ENCODE measurements around the gene WIPI1. TPM values are rescaled to one million over a fixed set of nuclear protein-coding genes. Genes with fewer than 3 reads are reported as not detected.
A peak's percentile ranks its signal among the peaks of the same experiment; 100 is the strongest.

Gene WIPI1
- total and polyA plus RNA-seq, 9 of the 15 experiments (the other 6 are each of a cell fraction or from before 2014, with no cell fraction given) = 3.7 to 23.5 (median 11.8) TPM

DNA sequence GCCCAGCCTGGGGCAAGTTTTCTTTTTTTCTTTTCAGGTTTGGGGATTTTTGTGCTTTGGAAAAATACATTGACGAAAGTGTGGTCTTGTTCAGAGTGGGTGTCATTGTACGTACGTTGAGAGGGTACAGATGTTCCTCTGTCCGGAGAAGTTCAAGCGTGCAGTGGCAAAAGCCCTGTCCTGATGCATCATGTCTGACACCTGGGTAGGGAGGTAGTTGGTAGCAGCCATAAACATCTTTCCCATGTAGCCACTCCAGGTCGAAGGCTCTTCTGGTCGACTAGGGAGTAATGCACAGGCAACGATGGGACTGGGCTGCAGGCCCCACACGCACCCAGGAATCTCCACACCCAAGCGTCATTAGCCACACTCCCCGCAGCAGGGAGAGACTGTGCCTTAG, 27.4 kb downstream of the WIPI1 start:
- no peak overlapping the region for H3K27ac ChIP-seq (ENCODE audit: extremely low read depth, low read depth, low read length)
- TF ChIP-seq GABPB1 (CRISPR knock-in tag; IDR thresholded peaks at IDR 0.05) (no peak), SRSF9 (IDR thresholded peaks at IDR 0.05; ENCODE audit: borderline replicate concordance, low read depth, low read length) (no peak)
- intact Hi-C loops (cut with micrococcal nuclease) = loop anchor here (10.0 kb wide), 1 partner anchor 165 kb away; no protein-coding TSS in a partner anchor
- ChIA-PET POLR2A (interaction anchor here (0.7 to 1.3 kb wide), 2 partner anchors 29 to 582 kb away, joined by 3 read pairs; no protein-coding TSS in a partner anchor), CTCF (ENCODE audit: low intra/inter-chr PET ratio) (no interaction called here)
- H3K36me3 ChIP-seq (ENCODE audit: control insufficient read depth, insufficient read depth, low read length) = peaks cover 2% of the 10 kb centered on the region; the same call in 1 of the 3 replicates
- no peaks in the 10 kb centered on the region for H3K27me3 ChIP-seq (ENCODE audit: control insufficient read depth in 2 of 2, insufficient read depth in 2 of 2, low read length in 2 of 2)
- in situ Hi-C loops (cut with MboI) = no loop called here
- BruUV-seq (replicated peaks) = no TSS peak
- FAIRE-seq (no peak), ATAC-seq (no peak), DNase-seq (ENCODE audit: extremely low read depth in 1 of 4, low spot score in 3 of 4) (no peak)
- no peaks in the 10 kb centered on the region for H3K9me3 ChIP-seq (replicated peaks; ENCODE audit: control insufficient read depth, insufficient read depth, low read depth, low read length)
- H3K79me2 ChIP-seq (ENCODE audit: control insufficient read depth, insufficient read depth, low read length) = no peaks in the 10 kb centered on the region
- 75% methylated on average over 11 of the region's 11 CpGs for WGBS (ENCODE audit: insufficient coverage, low coverage, missing lambda C conversion rate)
- no peak overlapping the region for H2AFZ ChIP-seq (ENCODE audit: low read depth, low read length)
- no peaks in the 10 kb centered on the region for H3K9me1 ChIP-seq (ENCODE audit: control insufficient read depth, insufficient read depth, low read length)
- H3K4me3 ChIP-seq = no peak overlapping the region
- no peak overlapping the region for H3K4me2 ChIP-seq (ENCODE audit: insufficient read depth, low read length)
- H3K4me1 ChIP-seq (replicated peaks in 1 of 2; ENCODE audit: control insufficient read depth in 2 of 2, insufficient read depth in 2 of 2, low read length in 2 of 2) = no peaks in the 10 kb centered on the region; a peak in 1 of 5 replicates
- no peak overlapping the region for H3K9ac ChIP-seq (ENCODE audit: insufficient read depth in 1 of 2, low read depth in 2 of 2, low read length in 2 of 2)
- H4K20me1 ChIP-seq (replicated peaks; ENCODE audit: control insufficient read depth, insufficient read depth, low read length) = no peaks in the 10 kb centered on the region; the same call in 1 of the 2 replicates

DNA sequence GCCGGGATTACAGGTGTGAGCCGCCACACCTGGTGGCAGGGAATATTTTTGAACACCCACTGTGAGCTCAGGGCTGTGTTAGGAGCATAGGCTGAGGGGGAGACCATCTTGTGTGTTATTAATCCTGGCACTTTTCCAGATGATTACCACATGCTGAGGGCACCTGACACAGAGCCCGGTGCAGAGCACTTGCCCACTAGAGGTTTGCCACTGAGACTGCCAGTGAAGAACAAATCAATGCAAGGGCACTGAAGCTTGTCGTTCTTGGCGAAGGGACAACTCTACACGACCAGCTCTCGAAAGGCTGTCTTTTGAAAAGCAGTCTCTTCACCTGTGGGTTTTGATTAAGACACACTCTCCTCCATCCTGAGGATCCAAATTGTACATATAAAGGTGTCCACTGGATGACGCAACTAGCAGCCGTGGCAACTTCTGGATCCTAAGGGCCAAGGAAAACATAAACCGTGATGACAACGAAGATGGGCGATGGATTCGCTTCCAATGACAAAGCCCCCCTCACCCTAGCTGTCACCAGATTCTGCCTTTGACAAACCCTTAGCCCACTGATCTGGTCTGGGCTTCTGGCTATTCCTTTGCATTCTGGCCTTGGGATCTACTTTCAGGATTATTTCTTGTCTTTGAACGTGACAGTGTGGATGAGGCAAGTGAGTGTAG, 28.7 kb downstream of the WIPI1 start:
- FAIRE-seq (no peak), DNase-seq (ENCODE audit: extremely low read depth in 1 of 4, low spot score in 3 of 4) (no peak), ATAC-seq (no peak)
- Histone ChIP-seq H3K4me1 (replicated peaks in 1 of 2; ENCODE audit: control insufficient read depth in 2 of 2, insufficient read depth in 2 of 2, low read length in 2 of 2) (no peaks in the 10 kb centered on the region; a peak in 1 of 5 replicates), H3K27ac (ENCODE audit: extremely low read depth, low read depth, low read length) (no peak overlapping the region; the same call in 2 of the 3 replicates), H3K9ac (ENCODE audit: insufficient read depth in 1 of 2, low read depth in 2 of 2, low read length in 2 of 2) (no peak overlapping the region), H3K4me2 (ENCODE audit: insufficient read depth, low read length) (no peak overlapping the region), H3K4me3 (no peak overlapping the region), H3K36me3 (ENCODE audit: control insufficient read depth, insufficient read depth, low read length) (peaks cover 2% of the 10 kb centered on the region; the same call in 1 of the 3 replicates), H3K27me3 (ENCODE audit: control insufficient read depth in 2 of 2, insufficient read depth in 2 of 2, low read length in 2 of 2) (peaks cover 0 to 6% of the 10 kb centered on the region in 2 experiments; a peak in 1 of 5 replicates), H3K9me3 (replicated peaks; ENCODE audit: control insufficient read depth, insufficient read depth, low read depth, low read length) (no peaks in the 10 kb centered on the region), H2AFZ (ENCODE audit: low read depth, low read length) (no peak overlapping the region), H3K9me1 (ENCODE audit: control insufficient read depth, insufficient read depth, low read length) (no peaks in the 10 kb centered on the region), H3K79me2 (ENCODE audit: control insufficient read depth, insufficient read depth, low read length) (no peaks in the 10 kb centered on the region), H4K20me1 (replicated peaks; ENCODE audit: control insufficient read depth, insufficient read depth, low read length) (no peaks in the 10 kb centered on the region; the same call in 1 of the 2 replicates)
- TF ChIP-seq CEBPB (tag; IDR thresholded peaks at IDR 0.05) = peak; percentile 28; the same call in 1 of the 2 replicates
- TF ChIP-seq, protein P1, sequence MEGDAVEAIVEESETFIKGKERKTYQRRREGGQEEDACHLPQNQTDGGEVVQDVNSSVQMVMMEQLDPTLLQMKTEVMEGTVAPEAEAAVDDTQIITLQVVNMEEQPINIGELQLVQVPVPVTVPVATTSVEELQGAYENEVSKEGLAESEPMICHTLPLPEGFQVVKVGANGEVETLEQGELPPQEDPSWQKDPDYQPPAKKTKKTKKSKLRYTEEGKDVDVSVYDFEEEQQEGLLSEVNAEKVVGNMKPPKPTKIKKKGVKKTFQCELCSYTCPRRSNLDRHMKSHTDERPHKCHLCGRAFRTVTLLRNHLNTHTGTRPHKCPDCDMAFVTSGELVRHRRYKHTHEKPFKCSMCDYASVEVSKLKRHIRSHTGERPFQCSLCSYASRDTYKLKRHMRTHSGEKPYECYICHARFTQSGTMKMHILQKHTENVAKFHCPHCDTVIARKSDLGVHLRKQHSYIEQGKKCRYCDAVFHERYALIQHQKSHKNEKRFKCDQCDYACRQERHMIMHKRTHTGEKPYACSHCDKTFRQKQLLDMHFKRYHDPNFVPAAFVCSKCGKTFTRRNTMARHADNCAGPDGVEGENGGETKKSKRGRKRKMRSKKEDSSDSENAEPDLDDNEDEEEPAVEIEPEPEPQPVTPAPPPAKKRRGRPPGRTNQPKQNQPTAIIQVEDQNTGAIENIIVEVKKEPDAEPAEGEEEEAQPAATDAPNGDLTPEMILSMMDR (IDR thresholded peaks at IDR 0.05 in 2 of 3, conservative IDR thresholded peaks at IDR 0.05 in 1 of 3; ENCODE audit: insufficient read depth in 2 of 3, low read depth in 1 of 3, low read length in 3 of 3) = no peak
- TF ChIP-seq FOXP1 (CRISPR knock-in tag; IDR thresholded peaks at IDR 0.05) = no peak
- TF ChIP-seq NRF1 (conservative IDR thresholded peaks at IDR 0.05 in 1 of 2, IDR thresholded peaks at IDR 0.05 in 1 of 2) = no peak
- no peak for TF ChIP-seq POLR2B (IDR thresholded peaks at IDR 0.05; ENCODE audit: low read depth, partially characterized antibody)
- WGBS (ENCODE audit: insufficient coverage, low coverage, missing lambda C conversion rate) = 71% methylated on average over 12 of the region's 14 CpGs
- intact Hi-C loops (cut with micrococcal nuclease) (no loop called here), in situ Hi-C loops (cut with MboI) (no loop called here)
- POLR2A ChIA-PET = interaction anchor here (1.4 kb wide), 1 partner anchor 12 kb away, joined by 3 read pairs; no protein-coding TSS in a partner anchor
- no TSS peak for BruUV-seq (replicated peaks)
- CTCF ChIA-PET (ENCODE audit: low intra/inter-chr PET ratio) = interaction anchor here (0.5 kb wide), 1 partner anchor 77 kb away, joined by 3 read pairs; no protein-coding TSS in a partner anchor

Measured in K562 (cell line).